LNCaP clone FGC (cell line): Measurements from ENCODE around the gene CHRNA10.

Experiments used
- DNase-seq: peaks from one replicate; pipeline ENCODE4 v3.0.0-alpha.2; 2011; ENCODE audit warnings: low read depth
- H3K4me3 ChIP-seq: 2 replicates; pipeline ENCODE4 v1.5.1; 2011; ENCODE audit warnings: mild to moderate bottlenecking, low read depth, low read length, control low read depth
- CTCF ChIP-seq: IDR thresholded peaks from 2 replicates; pipeline ENCODE4 v1.5.1; 2012; ENCODE audit warnings: mild to moderate bottlenecking; ENCODE audit not compliant: control insufficient read depth, insufficient read depth; ENCODE audit errors: extremely low read depth

The CHRNA10 gene

GRCh38 chr11:3623121-3623520, 48.1 kb downstream of the CHRNA10 start:
- DNase-seq: no peak
- no peak overlapping the region for H3K4me3 ChIP-seq
- no peak for TF ChIP-seq CTCF

- no peak overlapping the region for H3K4me3 ChIP-seq
- no peak for TF ChIP-seq CTCF
These were observed 48.7 kb downstream of the CHRNA10 start for GRCh38 chr11:3622521-3622920.

GRCh38 chr11:3617990-3618389, 53.2 kb downstream of the CHRNA10 start:
- no peak for DNase-seq
- TF ChIP-seq CTCF: no peak
- no peak overlapping the region for H3K4me3 ChIP-seq

More at GRCh38 chr11:3622521-3622920, 48.7 kb downstream of the CHRNA10 start:
- no peak for DNase-seq

- DNase-seq: no peak
- no peak for TF ChIP-seq CTCF
- no peak overlapping the region for H3K4me3 ChIP-seq
These were observed 54.3 kb downstream of the CHRNA10 start for GRCh38 chr11:3616721-3617460.

GRCh38 chr11:3615998-3616397, 55.2 kb downstream of the CHRNA10 start:
- no peak for DNase-seq
- H3K4me3 ChIP-seq: no peak overlapping the region
- TF ChIP-seq CTCF: no peak
